K562 (cell line): Measurements from ENCODE around the gene MRPL55. TPM values are rescaled to one million over a fixed set of nuclear protein-coding genes. Genes with fewer than 3 reads are reported as not detected.

Source experiments
- CGGBP1 ChIP-seq: fragments of 250-450 bp; sonication (Bioruptor Pico); IDR thresholded peaks from 2 replicates; pipeline ENCODE4 v1.9.0; 2021; ENCODE audit warnings: mild to moderate bottlenecking
- DPF2 ChIP-seq: fragments of 450-650 bp; IDR thresholded peaks from 2 replicates; pipeline ENCODE4 v1.6.1; 2016
- LCOR ChIP-seq: sonication (generic); formaldehyde crosslinking; IDR thresholded peaks from 2 replicates; pipeline ENCODE4 v1.8.0; 2022; ENCODE audit warnings: mild to moderate bottlenecking, missing genetic modification reagents
- MAZ ChIP-seq, 2 experiments: fragments of 450-650 bp in 1 of 2; sonication (generic) in 1 of 2; formaldehyde crosslinking; IDR thresholded peaks in 1 of 2; conservative IDR thresholded peaks in 1 of 2; 2 replicates each; pipeline versions ENCODE4 v1.4.0 to v1.5.0; 2020; ENCODE audit warnings: mild to moderate bottlenecking in 1 of 2, missing genetic modification reagents in 1 of 2
- NFIC ChIP-seq: fragments of 450-650 bp; IDR thresholded peaks from 2 replicates; pipeline ENCODE4 v1.6.1; 2017; ENCODE audit warnings: mild to moderate bottlenecking, inconsistent platforms
- POLR2A ChIP-seq: fragments of 450-650 bp; conservative IDR thresholded peaks from 2 replicates; pipeline ENCODE4 v1.6.1; 2016
- POLR2G ChIP-seq: fragments of 200-400 bp; formaldehyde crosslinking; IDR thresholded peaks from 2 replicates; pipeline ENCODE4 v1.6.1; 2017; ENCODE audit warnings: low read depth, mild to moderate bottlenecking, antibody characterized with exemption, low read length, moderate library complexity
- SUPT5H ChIP-seq: fragments of 450-650 bp; IDR thresholded peaks from 2 replicates; pipeline ENCODE4 v1.6.1; 2016
- VEZF1 ChIP-seq: fragments of 200-800 bp; sonication (Bioruptor generic); IDR thresholded peaks from 2 replicates; pipeline ENCODE4 v1.6.1; 2017; ENCODE audit warnings: missing genetic modification characterization, missing compliant biosample characterization
- ZBTB33 ChIP-seq: sonication (generic); formaldehyde crosslinking; IDR thresholded peaks from 2 replicates; pipeline ENCODE4 v1.8.1; 2023; ENCODE audit warnings: mild to moderate bottlenecking, missing genetic modification reagents
- ZBTB7A ChIP-seq: IDR thresholded peaks from 2 replicates; pipeline ENCODE4 v1.6.1; 2011; ENCODE audit warnings: low read depth, mild to moderate bottlenecking, low read length, moderate library complexity, borderline replicate concordance; ENCODE audit not compliant: control insufficient read depth
- polyA plus RNA-seq, 8 experiments: library from polyadenylated mRNA; depleted of rRNA in 4 of 8; stranded (reverse) in 5 of 8; unstranded in 3 of 8; fragments of >200 nt; fragmentation: Nextera tagmentation in 2 of 8; fragmentation: Illumina TruSeq in 1 of 8; extraction: Ambion mirVana in 2 of 8; extraction: Trizol in 1 of 8; gene quantifications; 2 replicates each; pipeline versions ENCODE4 v1.2.1 to v1.2.3, GENCODE V29; 2011 to 2014; ENCODE audit warnings: inconsistent platforms in 1 of 8, missing spikeins in 1 of 8
- total RNA-seq, 7 experiments: library from RNA; depleted of rRNA in 6 of 7; stranded (reverse); fragments of >200 nt in 6 of 7; fragmentation: Illumina TruSeq in 2 of 7; extraction: Trizol in 2 of 7; gene quantifications; 2 replicates each; pipeline versions ENCODE4 v1.2.1 to v1.2.3, GENCODE V29; 2011 to 2021; ENCODE audit warnings: low replicate concordance in 1 of 7
- TF ChIP-seq, protein P1 (sequence below): sonication (generic); formaldehyde crosslinking; IDR thresholded peaks from 2 replicates; pipeline ENCODE4 v1.8.0; 2022; ENCODE audit warnings: missing genetic modification reagents, mild to moderate bottlenecking, borderline replicate concordance
- TF ChIP-seq, protein P2 (sequence below): conservative IDR thresholded peaks from 2 replicates; pipeline ENCODE4 v1.6.1; 2011; ENCODE audit warnings: low read depth, mild to moderate bottlenecking, low read length; ENCODE audit not compliant: control insufficient read depth
- TF ChIP-seq, protein P3 (sequence below): fragments of 450-650 bp; IDR thresholded peaks from 2 replicates; pipeline ENCODE4 v1.6.1; 2017; ENCODE audit warnings: antibody characterized with exemption, mild to moderate bottlenecking

The MRPL55 gene
- total and polyA plus RNA-seq, 9 of the 15 experiments (the other 6 are each of a cell fraction or from before 2014, with no cell fraction given), result 34.9 to 228 (median 81.0) TPM

GRCh38 chr1:228149406-228150119 is 40.5 kb upstream of the MRPL55 start, which contains the start of gene GJC2 (continued):
- TF ChIP-seq POLR2A (peak; percentile 48; the same call in 1 of the 2 replicates), DPF2 (0 out of 2 replicates have a peak, but pooled peaks have one; percentile 19), MAZ (CRISPR knock-in tag; conservative IDR thresholded peaks at IDR 0.05 in 1 of 2, IDR thresholded peaks at IDR 0.05 in 1 of 2) (peak; percentile 50 to 56), POLR2G (peak; percentile 18), ZBTB33 (CRISPR knock-in tag) (0 out of 2 replicates have a peak, but pooled peaks have one; percentile 17), NFIC (0 out of 2 replicates have a peak, but pooled peaks have one; percentile 12), CGGBP1 (CRISPR knock-in tag) (no peak), VEZF1 (peak; percentile 77), SUPT5H (peak; percentile 32; the same call in 1 of the 2 replicates), LCOR (CRISPR knock-in tag) (no peak), ZBTB7A (peak; percentile 79; the same call in 1 of the 2 replicates)
- TF ChIP-seq, protein P1, sequence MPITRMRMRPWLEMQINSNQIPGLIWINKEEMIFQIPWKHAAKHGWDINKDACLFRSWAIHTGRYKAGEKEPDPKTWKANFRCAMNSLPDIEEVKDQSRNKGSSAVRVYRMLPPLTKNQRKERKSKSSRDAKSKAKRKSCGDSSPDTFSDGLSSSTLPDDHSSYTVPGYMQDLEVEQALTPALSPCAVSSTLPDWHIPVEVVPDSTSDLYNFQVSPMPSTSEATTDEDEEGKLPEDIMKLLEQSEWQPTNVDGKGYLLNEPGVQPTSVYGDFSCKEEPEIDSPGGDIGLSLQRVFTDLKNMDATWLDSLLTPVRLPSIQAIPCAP (CRISPR knock-in tag), result no peak
- TF ChIP-seq, protein P2, sequence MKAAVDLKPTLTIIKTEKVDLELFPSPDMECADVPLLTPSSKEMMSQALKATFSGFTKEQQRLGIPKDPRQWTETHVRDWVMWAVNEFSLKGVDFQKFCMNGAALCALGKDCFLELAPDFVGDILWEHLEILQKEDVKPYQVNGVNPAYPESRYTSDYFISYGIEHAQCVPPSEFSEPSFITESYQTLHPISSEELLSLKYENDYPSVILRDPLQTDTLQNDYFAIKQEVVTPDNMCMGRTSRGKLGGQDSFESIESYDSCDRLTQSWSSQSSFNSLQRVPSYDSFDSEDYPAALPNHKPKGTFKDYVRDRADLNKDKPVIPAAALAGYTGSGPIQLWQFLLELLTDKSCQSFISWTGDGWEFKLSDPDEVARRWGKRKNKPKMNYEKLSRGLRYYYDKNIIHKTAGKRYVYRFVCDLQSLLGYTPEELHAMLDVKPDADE, result peak; percentile 46; the same call in 1 of the 2 replicates
- TF ChIP-seq, protein P3, sequence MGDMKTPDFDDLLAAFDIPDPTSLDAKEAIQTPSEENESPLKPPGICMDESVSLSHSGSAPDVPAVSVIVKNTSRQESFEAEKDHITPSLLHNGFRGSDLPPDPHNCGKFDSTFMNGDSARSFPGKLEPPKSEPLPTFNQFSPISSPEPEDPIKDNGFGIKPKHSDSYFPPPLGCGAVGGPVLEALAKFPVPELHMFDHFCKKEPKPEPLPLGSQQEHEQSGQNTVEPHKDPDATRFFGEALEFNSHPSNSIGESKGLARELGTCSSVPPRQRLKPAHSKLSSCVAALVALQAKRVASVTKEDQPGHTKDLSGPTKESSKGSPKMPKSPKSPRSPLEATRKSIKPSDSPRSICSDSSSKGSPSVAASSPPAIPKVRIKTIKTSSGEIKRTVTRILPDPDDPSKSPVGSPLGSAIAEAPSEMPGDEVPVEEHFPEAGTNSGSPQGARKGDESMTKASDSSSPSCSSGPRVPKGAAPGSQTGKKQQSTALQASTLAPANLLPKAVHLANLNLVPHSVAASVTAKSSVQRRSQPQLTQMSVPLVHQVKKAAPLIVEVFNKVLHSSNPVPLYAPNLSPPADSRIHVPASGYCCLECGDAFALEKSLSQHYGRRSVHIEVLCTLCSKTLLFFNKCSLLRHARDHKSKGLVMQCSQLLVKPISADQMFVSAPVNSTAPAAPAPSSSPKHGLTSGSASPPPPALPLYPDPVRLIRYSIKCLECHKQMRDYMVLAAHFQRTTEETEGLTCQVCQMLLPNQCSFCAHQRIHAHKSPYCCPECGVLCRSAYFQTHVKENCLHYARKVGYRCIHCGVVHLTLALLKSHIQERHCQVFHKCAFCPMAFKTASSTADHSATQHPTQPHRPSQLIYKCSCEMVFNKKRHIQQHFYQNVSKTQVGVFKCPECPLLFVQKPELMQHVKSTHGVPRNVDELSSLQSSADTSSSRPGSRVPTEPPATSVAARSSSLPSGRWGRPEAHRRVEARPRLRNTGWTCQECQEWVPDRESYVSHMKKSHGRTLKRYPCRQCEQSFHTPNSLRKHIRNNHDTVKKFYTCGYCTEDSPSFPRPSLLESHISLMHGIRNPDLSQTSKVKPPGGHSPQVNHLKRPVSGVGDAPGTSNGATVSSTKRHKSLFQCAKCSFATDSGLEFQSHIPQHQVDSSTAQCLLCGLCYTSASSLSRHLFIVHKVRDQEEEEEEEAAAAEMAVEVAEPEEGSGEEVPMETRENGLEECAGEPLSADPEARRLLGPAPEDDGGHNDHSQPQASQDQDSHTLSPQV, result peak; percentile 29; the same call in 1 of the 2 replicates
